MV-4-11 (cell line): ENCODE results near the gene NRBP1.
A peak's percentile ranks its signal among the peaks of the same experiment; 100 is the strongest.
"Not testable (repeated sequence)": the region's sequence is repeated elsewhere in the genome, so short reads cannot be mapped to it uniquely, and the experiment has no call there.

Experiments
- DNase-seq: peaks from one replicate; lab custom pipeline; 2025; lab: John Stamatoyannopoulos, UW

Gene NRBP1

DNA sequence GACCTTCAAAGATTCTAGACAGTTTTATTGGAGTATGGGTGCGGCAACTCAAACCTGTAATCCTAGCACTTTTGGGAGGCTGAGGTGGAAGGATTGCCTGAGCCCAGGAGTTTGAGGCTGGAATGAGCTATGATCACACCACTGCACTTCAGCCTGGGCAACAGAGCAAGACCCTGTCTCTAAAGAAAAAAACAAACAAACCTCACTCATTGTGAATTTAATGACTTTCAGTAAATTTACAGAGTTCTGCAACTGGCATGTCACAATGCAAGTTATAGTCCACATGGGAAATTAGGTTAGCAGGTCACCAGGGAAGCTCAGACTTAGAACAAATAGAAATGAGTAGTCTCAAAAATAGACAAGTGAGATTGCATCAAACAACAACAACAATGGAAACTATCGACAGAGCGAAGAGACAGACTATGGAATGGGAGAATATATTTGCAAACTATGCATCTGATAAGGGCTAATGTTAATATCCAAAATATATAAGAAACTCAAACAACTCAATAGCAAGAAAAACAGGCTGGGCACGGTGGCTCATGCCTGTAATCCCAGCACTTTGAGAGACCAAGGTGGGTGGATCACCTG, 6.7 kb upstream of the NRBP1 start:
- DNase-seq, result no peak

- no peak for DNase-seq
These were observed 5.5 kb upstream of the NRBP1 start for GRCh38 chr2:27422958-27423357.

DNA sequence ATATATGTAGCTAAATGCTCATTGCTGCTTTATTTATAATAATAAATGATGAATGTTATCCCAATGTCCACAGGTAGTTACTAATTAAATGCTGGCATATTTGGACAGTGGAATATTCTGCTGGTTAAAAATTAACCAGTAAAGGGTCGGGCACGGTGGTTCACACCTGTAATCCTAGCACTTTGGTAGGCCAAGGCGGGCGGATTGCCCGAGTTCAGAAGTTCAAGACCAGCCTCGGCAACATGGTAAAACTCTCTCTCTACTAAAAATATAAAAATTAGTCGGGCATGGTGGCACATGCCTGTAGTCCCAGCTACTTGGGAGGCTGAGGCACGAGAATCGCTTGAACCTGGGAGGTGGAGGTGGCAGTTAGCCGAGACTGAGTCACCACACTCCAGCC, 3.4 kb upstream of the NRBP1 start:
- DNase-seq, result not testable (repeated sequence)

DNA sequence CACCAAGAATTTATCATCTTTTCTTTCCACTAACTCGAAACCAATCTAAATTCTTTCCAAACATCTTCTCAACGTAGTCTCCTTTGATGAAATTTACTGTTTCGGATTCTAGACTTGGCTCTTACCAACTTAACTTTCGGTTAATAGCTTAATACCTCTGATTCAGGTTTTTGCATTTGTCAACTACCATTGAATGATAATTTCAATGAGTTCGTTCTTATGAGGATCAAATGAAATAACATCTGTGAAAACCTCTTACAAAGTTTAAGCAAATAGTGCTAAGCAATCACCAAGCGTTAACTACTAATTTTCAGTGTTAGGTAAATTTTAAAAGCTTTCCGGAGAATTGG, 593 bp upstream of the NRBP1 start:
- DNase-seq, result peak; percentile 46

DNA sequence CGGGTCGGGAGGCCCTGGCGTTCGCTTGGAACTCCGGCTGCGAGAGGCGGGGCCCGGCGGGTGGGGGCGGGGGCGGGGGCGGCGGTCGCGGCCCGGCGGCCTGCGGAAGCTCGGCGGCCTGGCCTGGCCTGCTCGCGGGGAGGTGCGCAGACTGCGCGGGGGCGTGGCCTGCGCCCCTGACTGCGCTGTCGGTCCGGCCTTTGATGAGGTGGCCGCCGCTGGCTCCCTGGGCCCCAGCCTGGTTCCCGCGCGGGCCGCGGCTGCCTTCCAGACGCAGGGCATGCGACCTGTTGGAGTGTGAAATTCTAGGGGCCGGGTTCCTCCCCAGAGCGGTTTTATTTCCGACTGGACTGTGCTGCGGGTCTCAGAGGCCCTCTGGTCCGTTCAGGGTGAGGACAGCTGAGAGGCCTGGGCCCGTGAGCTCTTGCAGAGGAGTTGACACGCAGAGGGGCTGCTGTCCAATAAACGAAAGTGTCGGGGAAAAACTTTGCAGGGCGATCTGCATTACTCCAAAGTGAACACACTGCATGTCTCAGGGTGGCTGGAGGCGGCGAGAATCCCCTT, 629 bp downstream of the NRBP1 start:
- DNase-seq, result peak; percentile 69

DNA sequence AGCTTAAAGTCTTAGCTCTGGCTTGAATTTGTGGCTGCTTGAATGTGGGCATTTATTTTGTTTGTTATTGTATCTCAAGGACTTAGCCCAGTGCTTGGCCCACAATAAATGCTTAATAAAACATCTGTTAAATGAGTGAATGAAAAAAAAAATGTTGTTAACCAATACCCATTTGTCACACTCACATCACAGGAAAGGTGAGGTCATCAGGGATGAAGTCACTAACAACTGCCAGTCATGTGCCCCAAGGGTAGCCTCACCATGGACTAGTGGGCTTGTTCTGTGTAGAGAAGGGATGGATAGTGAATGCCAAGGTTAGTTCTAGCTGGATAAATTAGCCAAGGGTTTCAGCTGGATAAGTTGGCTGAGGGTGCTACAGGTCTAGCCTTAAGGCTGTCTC, 3.0 kb downstream of the NRBP1 start:
- peak; percentile 4 for DNase-seq

GRCh38 chr2:27435628-27436027, 7.2 kb downstream of the NRBP1 start:
- no peak for DNase-seq

GRCh38 chr2:27441226-27441926, 12.9 kb downstream of the NRBP1 start:
- no peak for DNase-seq

DNA sequence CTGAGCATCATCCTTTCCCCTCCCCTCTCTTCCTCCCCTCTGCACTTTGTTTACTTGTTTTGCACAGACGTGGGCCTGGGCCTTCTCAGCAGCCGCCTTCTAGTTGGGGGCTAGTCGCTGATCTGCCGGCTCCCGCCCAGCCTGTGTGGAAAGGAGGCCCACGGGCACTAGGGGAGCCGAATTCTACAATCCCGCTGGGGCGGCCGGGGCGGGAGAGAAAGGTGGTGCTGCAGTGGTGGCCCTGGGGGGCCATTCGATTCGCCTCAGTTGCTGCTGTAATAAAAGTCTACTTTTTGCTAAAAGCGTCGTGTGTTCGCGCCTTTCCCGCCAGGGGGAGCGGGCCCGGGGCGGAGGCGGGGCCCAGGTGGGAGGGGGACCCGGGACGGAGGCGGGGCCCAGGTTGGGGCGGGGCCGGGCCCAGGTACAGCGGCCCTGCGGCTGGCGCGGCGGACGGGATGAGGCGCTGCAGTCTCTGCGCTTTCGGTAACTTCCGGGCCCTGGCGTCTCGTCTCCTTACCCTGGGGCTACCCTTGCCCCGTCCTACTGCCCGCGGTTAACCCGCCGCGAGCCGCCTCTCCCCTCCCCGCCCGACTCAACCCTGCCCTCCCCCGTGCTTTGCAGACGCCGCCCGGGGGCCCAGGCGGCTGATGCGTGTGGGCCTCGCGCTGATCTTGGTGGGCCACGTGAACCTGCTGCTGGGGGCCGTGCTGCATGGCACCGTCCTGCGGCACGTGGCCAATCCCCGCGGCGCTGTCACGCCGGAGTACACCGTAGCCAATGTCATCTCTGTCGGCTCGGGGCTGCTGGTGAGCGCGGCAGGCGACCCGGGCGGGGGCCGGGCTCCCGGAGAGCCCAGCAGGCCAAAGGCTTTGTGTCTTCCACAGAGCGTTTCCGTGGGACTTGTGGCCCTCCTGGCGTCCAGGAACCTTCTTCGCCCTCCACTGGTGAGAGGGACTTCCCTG, 13.8 kb downstream of the NRBP1 start, which contains the start of gene KRTCAP3:
KRTCAP3 (plus strand) TSS at position 424 of the 962 bp plus-strand sequence; CDS start at position 456, 32 bp downstream.
- no peak for DNase-seq

DNA sequence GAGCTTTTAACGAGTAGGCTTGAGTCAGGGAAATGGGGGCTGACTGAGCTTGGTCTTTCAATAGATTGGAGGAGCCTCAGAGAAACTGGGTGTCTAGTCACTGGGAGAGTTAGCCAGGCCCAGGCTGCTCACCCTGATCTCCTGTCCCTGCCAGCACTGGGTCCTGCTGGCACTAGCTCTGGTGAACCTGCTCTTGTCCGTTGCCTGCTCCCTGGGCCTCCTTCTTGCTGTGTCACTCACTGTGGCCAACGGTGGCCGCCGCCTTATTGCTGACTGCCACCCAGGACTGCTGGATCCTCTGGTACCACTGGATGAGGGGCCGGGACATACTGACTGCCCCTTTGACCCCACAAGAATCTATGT, 14.5 kb downstream of the NRBP1 start:
- no peak for DNase-seq

- DNase-seq, result no peak
These were observed 16.7 kb downstream of the NRBP1 start for GRCh38 chr2:27445155-27445554.

GRCh38 chr2:27445615-27446014, 17.2 kb downstream of the NRBP1 start:
- DNase-seq, result no peak

DNA sequence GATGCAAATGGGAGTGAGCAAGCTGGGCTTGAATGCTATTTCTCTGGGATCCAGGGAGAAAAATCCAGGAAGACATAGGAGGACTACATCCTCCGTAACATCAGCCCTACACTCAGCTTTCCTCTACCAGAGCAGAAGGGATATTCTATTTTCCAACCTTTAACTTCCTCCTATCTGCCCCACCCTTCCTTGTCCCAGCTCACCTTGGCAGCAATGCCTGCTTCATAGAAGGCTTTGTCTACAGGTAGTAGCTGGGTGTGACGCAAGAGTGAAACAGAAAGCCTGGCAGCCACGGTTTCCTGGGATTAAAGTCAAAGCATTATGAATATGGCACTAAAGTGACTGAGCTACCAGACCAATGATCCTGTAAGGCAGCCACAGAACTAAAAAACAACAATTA, 17.6 kb downstream of the NRBP1 start:
- DNase-seq, result peak; percentile 12

DNA sequence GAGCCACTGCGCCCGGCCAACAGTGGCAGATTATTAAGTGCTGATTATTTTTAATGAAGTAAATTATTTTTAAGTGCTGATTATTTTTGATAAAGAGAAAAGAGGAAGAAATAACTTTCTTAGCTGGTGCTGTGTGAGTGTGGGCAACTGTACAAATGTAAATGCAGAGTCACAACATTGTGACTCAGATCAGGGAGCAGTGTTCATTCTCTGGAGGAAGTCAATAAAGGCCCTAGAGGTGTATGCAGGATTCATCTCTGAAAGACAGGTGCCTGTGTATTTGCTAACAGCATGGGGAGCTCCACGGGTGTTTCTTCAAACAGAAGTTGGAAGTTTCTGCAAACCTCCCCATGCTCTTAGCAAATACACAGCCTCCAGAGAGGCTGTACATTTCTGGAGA, 19.9 kb downstream of the NRBP1 start:
- DNase-seq, result no peak

- DNase-seq, result no peak
These were observed 22.7 kb downstream of the NRBP1 start for GRCh38 chr2:27451095-27451494.

GRCh38 chr2:27453968-27454367, 25.5 kb downstream of the NRBP1 start:
- DNase-seq, result no peak

- DNase-seq, result no peak
These were observed 32.7 kb downstream of the NRBP1 start for GRCh38 chr2:27461118-27461517.

- no peak for DNase-seq
These were observed 36.0 kb downstream of the NRBP1 start for GRCh38 chr2:27464443-27464842.

- DNase-seq, result no peak
These were observed 43.5 kb downstream of the NRBP1 start for GRCh38 chr2:27471961-27472360.

DNA sequence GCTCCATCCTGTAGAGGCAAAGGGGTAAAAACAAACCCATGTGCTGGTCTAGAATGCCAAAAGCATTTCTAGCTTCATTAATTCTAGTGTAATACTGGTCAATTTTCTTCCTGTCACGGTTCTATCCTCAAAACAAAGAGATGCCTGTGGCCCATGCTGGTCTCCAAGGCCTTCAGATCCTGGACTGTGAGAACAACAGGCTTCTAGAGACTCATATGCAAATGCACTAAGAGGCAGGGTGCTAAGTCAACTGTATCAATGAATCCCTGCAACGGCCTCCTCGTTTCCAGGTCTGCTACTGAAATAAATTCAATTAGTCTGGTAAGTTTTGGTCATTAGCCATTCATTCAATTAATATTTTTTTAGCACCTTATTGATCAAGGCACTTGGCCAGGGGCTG, 57.1 kb downstream of the NRBP1 start:
- DNase-seq, result no peak

GRCh38 chr2:27489118-27489497, 60.7 kb downstream of the NRBP1 start:
- no peak for DNase-seq
